Loucy (cell line): ENCODE results near the gene DAB1.

Source experiments
- H2AFZ ChIP-seq: fragments of 200-600 bp; sonication (generic); 2 replicates; pipeline ENCODE4 v1.6.0; 2016; ENCODE audit warnings: antibody characterized with exemption, mild to moderate bottlenecking, low read length, moderate library complexity
- H3F3A ChIP-seq: fragments of 200-600 bp; 2 replicates; pipeline ENCODE4 v1.6.0; 2016; ENCODE audit warnings: antibody characterized with exemption, low read depth, mild to moderate bottlenecking
- H3K27me3 ChIP-seq: fragments of 200-600 bp; sonication (generic); 2 replicates; pipeline ENCODE4 v1.6.1; 2014; ENCODE audit warnings: low read length, mild to moderate bottlenecking; ENCODE audit not compliant: insufficient read depth, poor library complexity, severe bottlenecking
- H3K36me3 ChIP-seq: fragments of 200-600 bp; sonication (generic); 2 replicates; pipeline ENCODE4 v1.6.1; 2016; ENCODE audit warnings: low read length; ENCODE audit not compliant: insufficient read depth
- H3K4me1 ChIP-seq: fragments of 200-600 bp; sonication (generic); 2 replicates; pipeline ENCODE4 v1.5.1; 2014; ENCODE audit warnings: low read length, mild to moderate bottlenecking; ENCODE audit not compliant: insufficient read depth, poor library complexity, severe bottlenecking
- H3K4me2 ChIP-seq: fragments of 200-600 bp; sonication (generic); 2 replicates; pipeline ENCODE4 v1.6.0; 2014; ENCODE audit warnings: antibody characterized with exemption, low read length, low read depth, mild to moderate bottlenecking; ENCODE audit not compliant: poor library complexity, severe bottlenecking
- H3K4me3 ChIP-seq: fragments of 200-600 bp; sonication (generic); 2 replicates; pipeline ENCODE4 v1.5.1; 2014; ENCODE audit warnings: low read length, mild to moderate bottlenecking, mixed read lengths; ENCODE audit not compliant: poor library complexity, severe bottlenecking
- H3K79me2 ChIP-seq: fragments of 200-600 bp; sonication (generic); 2 replicates; pipeline ENCODE4 v1.6.1; 2014; ENCODE audit warnings: low read length; ENCODE audit not compliant: insufficient read depth
- H3K9ac ChIP-seq: fragments of 200-600 bp; sonication (generic); 2 replicates; pipeline ENCODE4 v1.6.0; 2014; ENCODE audit warnings: mild to moderate bottlenecking, low read depth, low read length, moderate library complexity; ENCODE audit not compliant: poor library complexity, severe bottlenecking
- H3K9me2 ChIP-seq: fragments of 200-600 bp; sonication (generic); replicated peaks from 2 replicates; pipeline ENCODE4 v1.6.1; 2016; ENCODE audit warnings: low read depth, low read length, mixed read lengths
- H3K9me3 ChIP-seq: fragments of 200-600 bp; sonication (generic); 2 replicates; pipeline ENCODE4 v1.6.1; 2014; ENCODE audit warnings: mild to moderate bottlenecking, antibody characterized with exemption, low read length, low read depth; ENCODE audit not compliant: insufficient read depth
- H4K20me1 ChIP-seq: fragments of 200-600 bp; sonication (generic); 2 replicates; pipeline ENCODE4 v1.6.0; 2014; ENCODE audit warnings: antibody characterized with exemption, low read length, mild to moderate bottlenecking; ENCODE audit not compliant: insufficient read depth, poor library complexity, severe bottlenecking
- EZH2phosphoT487 ChIP-seq: fragments of 200-600 bp; IDR thresholded peaks from 2 replicates; pipeline ENCODE4 v1.6.1; 2018; ENCODE audit warnings: antibody characterized with exemption, mild to moderate bottlenecking, moderate library complexity, borderline replicate concordance
- TF ChIP-seq, protein P1 (sequence below): fragments of 200-600 bp; sonication (generic); conservative IDR thresholded peaks from 2 replicates; pipeline ENCODE4 v1.5.1; 2014; ENCODE audit warnings: mild to moderate bottlenecking, antibody characterized with exemption, low read length

Gene DAB1

DNA sequence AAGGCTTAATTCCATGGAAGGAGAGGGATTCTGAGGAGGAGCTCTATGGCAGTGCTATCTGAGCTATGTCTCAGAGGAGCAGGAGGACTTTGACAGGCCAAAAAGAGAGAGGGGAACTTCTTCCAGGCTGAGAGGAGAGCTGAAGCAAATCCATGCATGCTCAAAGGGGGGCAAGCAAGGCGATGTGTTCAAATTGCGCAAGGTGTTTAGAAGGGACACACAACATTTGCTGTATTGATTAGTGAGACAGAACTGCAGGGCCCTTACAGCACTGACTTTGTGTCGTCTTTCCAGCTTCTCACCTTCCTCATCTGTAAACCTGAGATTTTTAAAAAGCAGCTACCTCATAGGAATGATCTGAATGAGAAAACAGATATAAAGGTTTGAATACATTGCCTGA is 145.3 kb downstream of the DAB1 start:
- Histone ChIP-seq H3K4me3 (no peak overlapping the region), H3K27me3 (no peaks in the 10 kb centered on the region), H3K79me2 (no peaks in the 10 kb centered on the region), H3K4me1 (no peaks in the 10 kb centered on the region), H3K9me3 (no peaks in the 10 kb centered on the region), H3K9me2 (no peaks in the 10 kb centered on the region), H4K20me1 (no peaks in the 10 kb centered on the region), H3K9ac (no peak overlapping the region), H3K4me2 (no peak overlapping the region), H2AFZ (no peak overlapping the region), H3F3A (no peaks in the 10 kb centered on the region), H3K36me3 (no peaks in the 10 kb centered on the region)
- no peak for TF ChIP-seq EZH2phosphoT487
- TF ChIP-seq, protein P1, sequence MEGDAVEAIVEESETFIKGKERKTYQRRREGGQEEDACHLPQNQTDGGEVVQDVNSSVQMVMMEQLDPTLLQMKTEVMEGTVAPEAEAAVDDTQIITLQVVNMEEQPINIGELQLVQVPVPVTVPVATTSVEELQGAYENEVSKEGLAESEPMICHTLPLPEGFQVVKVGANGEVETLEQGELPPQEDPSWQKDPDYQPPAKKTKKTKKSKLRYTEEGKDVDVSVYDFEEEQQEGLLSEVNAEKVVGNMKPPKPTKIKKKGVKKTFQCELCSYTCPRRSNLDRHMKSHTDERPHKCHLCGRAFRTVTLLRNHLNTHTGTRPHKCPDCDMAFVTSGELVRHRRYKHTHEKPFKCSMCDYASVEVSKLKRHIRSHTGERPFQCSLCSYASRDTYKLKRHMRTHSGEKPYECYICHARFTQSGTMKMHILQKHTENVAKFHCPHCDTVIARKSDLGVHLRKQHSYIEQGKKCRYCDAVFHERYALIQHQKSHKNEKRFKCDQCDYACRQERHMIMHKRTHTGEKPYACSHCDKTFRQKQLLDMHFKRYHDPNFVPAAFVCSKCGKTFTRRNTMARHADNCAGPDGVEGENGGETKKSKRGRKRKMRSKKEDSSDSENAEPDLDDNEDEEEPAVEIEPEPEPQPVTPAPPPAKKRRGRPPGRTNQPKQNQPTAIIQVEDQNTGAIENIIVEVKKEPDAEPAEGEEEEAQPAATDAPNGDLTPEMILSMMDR, result no peak

DNA sequence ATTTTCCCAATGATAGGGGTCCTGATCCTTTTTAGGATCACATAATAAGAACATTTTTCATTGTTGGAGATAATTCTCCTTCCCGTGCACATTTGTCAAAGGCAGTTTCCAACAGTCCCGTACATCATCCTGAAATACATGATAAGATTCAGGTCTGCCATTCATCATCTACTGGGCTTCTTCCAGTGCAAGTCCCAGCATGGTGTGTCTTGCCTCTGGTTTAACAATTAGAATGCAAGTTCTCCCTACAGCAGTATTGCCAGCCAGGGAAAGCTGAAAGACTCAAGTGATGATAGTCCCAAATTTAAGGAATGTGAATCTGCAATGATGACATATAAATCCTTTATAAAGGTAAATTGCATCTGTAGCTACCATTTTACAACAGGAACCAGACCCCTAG is 146.2 kb downstream of the DAB1 start:
- no peaks in the 10 kb centered on the region for H3F3A ChIP-seq
- no peaks in the 10 kb centered on the region for H3K79me2 ChIP-seq
- H3K4me1 ChIP-seq, result no peaks in the 10 kb centered on the region
- no peak overlapping the region for H3K4me2 ChIP-seq
- H3K9me2 ChIP-seq, result no peaks in the 10 kb centered on the region
- no peaks in the 10 kb centered on the region for H3K36me3 ChIP-seq
- H3K9me3 ChIP-seq, result no peaks in the 10 kb centered on the region
- H3K9ac ChIP-seq, result no peak overlapping the region
- H4K20me1 ChIP-seq, result no peaks in the 10 kb centered on the region
- H2AFZ ChIP-seq, result no peak overlapping the region
- no peak overlapping the region for H3K4me3 ChIP-seq
- TF ChIP-seq EZH2phosphoT487, result no peak
- TF ChIP-seq, protein P1, result no peak
- H3K27me3 ChIP-seq, result no peaks in the 10 kb centered on the region

DNA sequence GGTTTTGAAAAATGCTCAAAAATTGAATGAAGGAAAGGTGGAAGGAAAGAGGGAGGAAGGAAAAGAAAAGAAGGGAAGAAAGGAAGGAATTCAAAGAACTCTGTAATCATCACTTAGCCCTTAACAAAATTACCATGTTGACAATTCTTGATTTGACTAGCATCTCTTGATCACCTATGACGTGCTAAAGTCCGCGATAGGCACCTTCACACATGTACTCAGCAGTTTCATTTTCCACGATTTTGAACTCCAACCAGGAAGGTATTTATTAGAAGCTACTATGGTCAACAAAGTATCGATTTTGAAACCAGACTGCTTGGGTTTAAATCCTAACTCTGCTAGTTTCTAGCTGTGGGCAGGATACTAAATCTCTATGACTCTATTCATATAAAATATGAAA is 146.9 kb downstream of the DAB1 start:
- no peaks in the 10 kb centered on the region for H3K27me3 ChIP-seq
- no peak overlapping the region for H3K4me2 ChIP-seq
- TF ChIP-seq, protein P1, result no peak
- TF ChIP-seq EZH2phosphoT487, result no peak
- no peaks in the 10 kb centered on the region for H3K79me2 ChIP-seq
- no peak overlapping the region for H3K9ac ChIP-seq
- H3K36me3 ChIP-seq, result no peaks in the 10 kb centered on the region
- H3K9me2 ChIP-seq, result no peaks in the 10 kb centered on the region
- no peak overlapping the region for H2AFZ ChIP-seq
- no peaks in the 10 kb centered on the region for H3K4me1 ChIP-seq
- H4K20me1 ChIP-seq, result no peaks in the 10 kb centered on the region
- H3K4me3 ChIP-seq, result no peak overlapping the region
- no peaks in the 10 kb centered on the region for H3K9me3 ChIP-seq
- no peaks in the 10 kb centered on the region for H3F3A ChIP-seq
